Activated naive CD8-positive, alpha-beta T cell treated with anti-CD3 and anti-CD28 coated beads, Interleukin-2, amount 10 ng/mL, durations not matched to agents 7 days and 5 days (primary cell): ENCODE results near the gene DLL3. TPM values are rescaled to one million over a fixed set of nuclear protein-coding genes. Genes with fewer than 3 reads are reported as not detected.
A peak's percentile ranks its signal among the peaks of the same experiment; 100 is the strongest.
"Not testable (repeated sequence)": the region's sequence is repeated elsewhere in the genome, so short reads cannot be mapped to it uniquely, and the experiment has no call there.

ENCODE experiments used
- ATAC-seq: fragments of 150-1000 bp; cut with Tn5 transposase; one replicate; pipeline ENCODE4 v1.10.0; 2021; ENCODE audit warnings: low read depth, moderate library complexity
- POLR2A ChIA-PET: fragments of 350-600 bp; sonication (Branson Sonifier 250); formaldehyde crosslinking; loops from one replicate; lab custom pipeline; 2021; ENCODE audit warnings: antibody characterized with exemption; lab: Charles Lee
- DNase-seq: peaks from one replicate; pipeline ENCODE4 v3.0.0; 2021
- H3K27ac Mint-ChIP-seq: one replicate; pipeline ENCODE4 v1.8.0; 2022; ENCODE audit warnings: mild to moderate bottlenecking, mixed read lengths
- H3K27me3 Mint-ChIP-seq: one replicate; pipeline ENCODE4 v1.8.0; 2022; ENCODE audit warnings: mild to moderate bottlenecking, moderate library complexity, mixed read lengths
- H3K36me3 Mint-ChIP-seq: one replicate; pipeline ENCODE4 v1.8.0; 2021; ENCODE audit warnings: mild to moderate bottlenecking, mixed read lengths
- H3K4me1 Mint-ChIP-seq: one replicate; pipeline ENCODE4 v1.8.0; 2021; ENCODE audit warnings: mixed read lengths
- H3K4me3 Mint-ChIP-seq: one replicate; pipeline ENCODE4 v1.8.0; 2022; ENCODE audit warnings: mild to moderate bottlenecking, moderate library complexity, mixed read lengths
- H3K9me3 Mint-ChIP-seq: one replicate; pipeline ENCODE4 v1.8.0; 2021; ENCODE audit warnings: mixed read lengths
- total RNA-seq, 2 experiments: library from RNA; stranded (reverse); gene quantifications; one replicate each; pipeline ENCODE4 v1.2.3, GENCODE V29; 2021

Gene DLL3
- under 1 TPM; 0.19 to 0.23 TPM for total RNA-seq

DNA sequence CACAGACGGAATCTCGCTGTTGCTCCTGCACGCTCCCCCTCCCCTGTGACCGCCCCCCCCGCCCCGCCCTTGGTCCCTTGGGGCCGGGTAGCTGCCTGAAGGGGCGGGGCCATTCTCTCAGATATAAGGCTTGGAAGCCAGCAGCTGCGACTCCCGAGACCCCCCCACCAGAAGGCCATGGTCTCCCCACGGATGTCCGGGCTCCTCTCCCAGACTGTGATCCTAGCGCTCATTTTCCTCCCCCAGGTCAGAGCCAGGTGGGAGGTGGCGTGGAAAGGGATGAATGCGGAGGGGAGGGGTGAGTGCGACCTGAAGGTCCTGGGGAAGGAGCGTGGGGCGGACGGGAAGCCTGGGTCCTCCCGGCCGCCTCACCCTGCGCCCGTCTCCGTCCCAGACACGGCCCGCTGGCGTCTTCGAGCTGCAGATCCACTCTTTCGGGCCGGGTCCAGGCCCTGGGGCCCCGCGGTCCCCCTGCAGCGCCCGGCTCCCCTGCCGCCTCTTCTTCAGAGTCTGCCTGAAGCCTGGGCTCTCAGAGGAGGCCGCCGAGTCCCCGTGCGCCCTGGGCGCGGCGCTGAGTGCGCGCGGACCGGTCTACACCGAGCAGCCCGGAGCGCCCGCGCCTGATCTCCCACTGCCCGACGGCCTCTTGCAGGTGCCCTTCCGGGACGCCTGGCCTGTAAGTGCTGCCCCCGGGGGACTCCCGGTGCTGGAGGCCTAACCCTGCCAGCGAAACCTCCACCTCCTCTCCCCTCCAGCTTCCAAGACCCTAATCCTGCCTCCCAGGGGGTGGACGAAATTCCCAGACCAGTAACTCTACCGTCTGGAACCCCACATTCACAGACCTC lies at the start of gene DLL3:
Gene DLL3 (plus strand): TSS at position 150 of the 845 bp plus-strand sequence. CDS start 28 bp downstream, at position 178.
- POLR2A ChIA-PET, result interaction anchor here (1.6 to 1.7 kb wide), 2 partner anchors 34 to 63 kb away, joined by 4 to 7 read pairs; partner anchors contain the start of genes EID2B and RPS16
- ATAC-seq, result no peak

DNA sequence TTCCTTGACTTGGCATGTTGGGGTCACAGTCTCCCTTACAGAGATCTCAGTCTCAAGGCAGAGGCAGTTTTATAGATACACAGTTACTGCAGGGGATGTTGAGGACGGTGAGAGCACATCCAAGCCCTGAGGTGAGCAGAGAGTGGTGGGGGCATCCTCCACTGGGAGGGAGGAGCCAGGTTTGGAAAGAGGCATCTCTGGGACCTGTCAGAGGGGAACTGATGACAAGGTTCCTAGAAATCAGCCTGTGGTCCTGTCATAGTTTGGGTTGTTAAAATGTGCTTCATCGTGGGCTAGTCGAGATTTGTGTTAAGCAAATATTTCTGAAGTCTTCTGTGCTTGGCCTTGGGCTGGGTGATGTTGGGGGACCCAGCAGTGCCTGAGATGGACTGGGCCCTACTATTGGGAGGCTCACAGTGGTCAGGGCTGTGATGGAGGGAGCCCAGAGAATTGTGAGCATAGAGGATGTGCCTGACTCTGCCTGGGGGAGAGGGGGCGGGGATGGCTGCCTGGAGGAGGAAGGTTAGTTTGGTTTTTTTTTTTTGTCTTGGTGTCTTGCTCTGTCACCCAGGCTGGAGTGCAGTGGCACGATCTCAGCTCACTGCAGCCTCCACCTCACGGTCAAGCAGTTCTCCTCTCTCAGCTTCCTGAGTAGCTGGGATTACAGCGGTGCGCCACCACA lies 49.5 kb upstream of the DLL3 start:
- H3K27ac Mint-ChIP-seq, result peak overlapping the region; percentile 86
- H3K36me3 Mint-ChIP-seq, result peaks cover 42% of the 10 kb centered on the region
- no peaks in the 10 kb centered on the region for H3K27me3 Mint-ChIP-seq
- DNase-seq (no peak), ATAC-seq (no peak)
- POLR2A ChIA-PET, result interaction anchor here (0.7 to 0.8 kb wide), 2 partner anchors 25 to 85 kb away, joined by 4 to 5 read pairs; no protein-coding TSS in a partner anchor
- no peaks in the 10 kb centered on the region for H3K9me3 Mint-ChIP-seq
- H3K4me1 Mint-ChIP-seq, result peaks cover 47% of the 10 kb centered on the region
- peak overlapping the region; percentile 91 for H3K4me3 Mint-ChIP-seq

More for the DNA sequence above, at the start of gene DLL3:
- H3K27ac Mint-ChIP-seq, result no peak within 1 kb of the TSS
- H3K4me1 Mint-ChIP-seq, result peaks cover 14% of the 10 kb centered on the region
- no peaks in the 10 kb centered on the region for H3K9me3 Mint-ChIP-seq
- H3K36me3 Mint-ChIP-seq, result no peaks in the 10 kb centered on the region
- peaks cover 62% of the 10 kb centered on the region for H3K27me3 Mint-ChIP-seq
- no peak for DNase-seq
- peak within 1 kb of the TSS; percentile 60 for H3K4me3 Mint-ChIP-seq

DNA sequence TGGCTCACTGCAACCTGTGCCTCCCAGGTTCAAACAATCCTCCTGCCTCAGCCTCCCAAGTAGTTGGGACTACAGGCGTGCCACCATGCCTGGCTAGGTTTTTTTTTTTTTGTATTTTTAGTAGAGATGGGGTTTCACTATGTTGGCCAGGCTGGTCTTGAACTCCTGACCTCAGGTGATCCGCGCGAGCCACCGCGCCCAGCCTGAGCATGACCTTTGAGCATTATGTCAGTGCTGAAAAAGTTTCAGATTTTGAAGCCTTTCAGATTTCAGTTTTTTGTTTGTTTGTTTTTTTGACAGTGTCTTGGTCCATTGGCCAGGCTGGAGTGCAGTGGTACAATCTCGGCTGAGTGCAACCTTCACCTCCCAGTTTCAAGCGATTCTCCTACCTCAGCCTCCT lies 47.5 kb upstream of the DLL3 start:
- H3K9me3 Mint-ChIP-seq, POLR2A ChIA-PET, H3K4me3 Mint-ChIP-seq, H3K27me3 Mint-ChIP-seq, DNase-seq, ATAC-seq, H3K27ac Mint-ChIP-seq: not testable (repeated sequence)
- H3K36me3 Mint-ChIP-seq, result peaks cover 36% of the 10 kb centered on the region
- peaks cover 46% of the 10 kb centered on the region for H3K4me1 Mint-ChIP-seq

- POLR2A ChIA-PET, result no interaction called here
- ATAC-seq, result no peak
Observed at GRCh38 chr19:39463403-39463802, 35.3 kb upstream of the DLL3 start.

GRCh38 chr19:39465956-39466747 lies 32.6 kb upstream of the DLL3 start:
- H3K4me3 Mint-ChIP-seq, result no peak overlapping the region
- POLR2A ChIA-PET, result no interaction called here
- H3K27ac Mint-ChIP-seq, result no peak overlapping the region
- ATAC-seq, result no peak
- no peak for DNase-seq
- H3K4me1 Mint-ChIP-seq, result peaks cover 7% of the 10 kb centered on the region
- no peaks in the 10 kb centered on the region for H3K27me3 Mint-ChIP-seq
- H3K36me3 Mint-ChIP-seq, result peaks cover 24% of the 10 kb centered on the region
- H3K9me3 Mint-ChIP-seq, result no peaks in the 10 kb centered on the region

More at GRCh38 chr19:39463403-39463802, 35.3 kb upstream of the DLL3 start:
- Mint-ChIP-seq H3K27ac (no peak overlapping the region), H3K27me3 (no peaks in the 10 kb centered on the region), H3K9me3 (no peaks in the 10 kb centered on the region), H3K4me3 (no peak overlapping the region), H3K4me1 (peaks cover 4% of the 10 kb centered on the region), H3K36me3 (peaks cover 32% of the 10 kb centered on the region)
- no peak for DNase-seq

DNA sequence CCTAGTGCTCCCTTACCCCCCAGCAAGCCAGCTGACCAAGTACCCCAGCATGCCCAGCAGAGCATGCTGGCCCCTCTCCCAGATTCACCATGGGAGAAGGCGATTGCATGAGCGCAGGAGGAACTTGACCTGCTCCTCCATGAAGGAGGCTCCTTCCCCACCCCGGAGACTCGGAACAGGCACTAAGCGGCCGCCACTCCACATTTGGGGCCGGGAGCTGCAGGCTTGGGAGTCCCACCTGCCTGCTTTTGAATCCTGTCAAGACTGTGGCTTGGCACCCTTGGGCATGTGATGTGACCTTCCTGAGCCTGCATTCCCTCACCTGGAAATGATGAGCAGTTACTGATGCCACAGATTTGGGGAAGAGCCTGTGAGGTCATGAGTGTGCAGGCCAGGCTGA lies 30.8 kb upstream of the DLL3 start:
- ATAC-seq (no peak), DNase-seq (no peak)
- Mint-ChIP-seq H3K36me3 (peaks cover 24% of the 10 kb centered on the region), H3K9me3 (no peaks in the 10 kb centered on the region), H3K27ac (no peak overlapping the region), H3K4me1 (peaks cover 11% of the 10 kb centered on the region), H3K27me3 (no peaks in the 10 kb centered on the region), H3K4me3 (no peak overlapping the region)
- POLR2A ChIA-PET, result no interaction called here

DNA sequence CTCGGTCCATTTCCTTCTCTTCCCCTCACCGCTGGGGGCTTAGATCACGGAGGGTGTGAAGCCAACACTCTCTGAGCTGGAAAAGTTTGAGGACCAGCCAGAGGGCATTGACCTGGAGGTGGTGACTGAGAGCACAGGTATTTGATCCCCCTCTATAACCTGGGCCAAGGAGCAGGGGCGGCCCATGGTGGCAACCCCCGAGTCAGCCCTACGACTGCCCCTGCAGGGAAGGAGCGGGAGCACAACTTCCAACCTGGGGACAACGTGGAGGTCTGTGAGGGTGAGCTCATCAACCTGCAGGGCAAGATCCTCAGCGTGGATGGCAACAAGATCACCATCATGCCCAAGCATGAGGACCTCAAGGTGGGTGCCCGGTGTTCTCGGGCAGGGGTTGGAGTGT lies 29.7 kb upstream of the DLL3 start:
- ATAC-seq (no peak), DNase-seq (no peak)
- H3K36me3 Mint-ChIP-seq, result peaks cover 21% of the 10 kb centered on the region
- H3K27me3 Mint-ChIP-seq, result no peaks in the 10 kb centered on the region
- no peaks in the 10 kb centered on the region for H3K9me3 Mint-ChIP-seq
- peaks cover 11% of the 10 kb centered on the region for H3K4me1 Mint-ChIP-seq
- no peak overlapping the region for H3K27ac Mint-ChIP-seq
- H3K4me3 Mint-ChIP-seq, result no peak overlapping the region
- POLR2A ChIA-PET, result no interaction called here

GRCh38 chr19:39469567-39469966 lies 29.2 kb upstream of the DLL3 start:
- Mint-ChIP-seq H3K9me3 (no peaks in the 10 kb centered on the region), H3K4me3 (no peak overlapping the region), H3K36me3 (peaks cover 25% of the 10 kb centered on the region), H3K27ac (no peak overlapping the region), H3K4me1 (peaks cover 11% of the 10 kb centered on the region), H3K27me3 (no peaks in the 10 kb centered on the region)
- no peak for DNase-seq
- POLR2A ChIA-PET, result no interaction called here
- no peak for ATAC-seq

- H3K4me1 Mint-ChIP-seq, result peaks cover 11% of the 10 kb centered on the region
- ATAC-seq (no peak), DNase-seq (no peak)
- no peaks in the 10 kb centered on the region for H3K27me3 Mint-ChIP-seq
- no peak overlapping the region for H3K4me3 Mint-ChIP-seq
- H3K27ac Mint-ChIP-seq, result no peak overlapping the region
- no peaks in the 10 kb centered on the region for H3K9me3 Mint-ChIP-seq
- peaks cover 24% of the 10 kb centered on the region for H3K36me3 Mint-ChIP-seq
- POLR2A ChIA-PET, result interaction anchor here (0.5 kb wide), 1 partner anchor 10 kb away, joined by 3 read pairs; the partner anchor contains the start of gene TIMM50
Observed at GRCh38 chr19:39470724-39471339, 27.9 kb upstream of the DLL3 start.

DNA sequence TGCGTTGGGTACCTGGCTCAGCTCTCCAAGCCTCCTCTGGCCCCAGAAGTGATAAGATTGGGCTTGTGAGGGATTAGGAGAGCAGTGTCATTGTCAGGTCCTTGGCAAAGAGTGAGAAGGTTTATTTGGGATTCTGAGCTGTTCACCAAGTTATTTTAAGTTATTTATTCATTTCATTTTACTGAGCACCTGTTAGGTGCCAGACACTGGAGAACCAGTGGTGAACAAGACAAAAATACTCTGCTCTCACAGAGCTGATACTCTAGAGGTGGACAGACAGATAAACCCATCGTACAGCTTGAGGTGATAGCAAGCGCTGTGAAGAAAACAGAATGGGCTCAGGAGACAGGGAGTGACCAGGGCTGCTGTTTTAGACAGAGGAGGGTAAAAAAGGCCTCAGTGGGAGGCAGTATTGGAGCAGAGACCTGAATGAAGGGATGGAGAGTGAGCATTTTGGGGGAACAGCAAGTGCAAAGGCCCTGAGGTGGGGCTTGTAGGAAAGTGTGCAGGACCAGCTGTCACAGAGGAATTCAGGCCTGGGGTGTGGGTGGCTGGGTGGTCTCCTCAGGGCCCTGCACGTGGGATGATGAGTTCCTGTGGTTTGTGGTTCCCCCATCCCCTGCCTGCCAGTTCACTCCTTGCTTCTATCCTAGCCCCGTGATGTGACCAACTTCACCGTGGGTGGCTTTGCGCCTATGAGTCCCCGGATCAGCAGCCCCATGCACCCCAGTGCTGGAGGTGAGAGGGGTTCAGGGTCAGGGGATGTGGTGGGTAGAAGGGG lies 26.8 kb upstream of the DLL3 start:
- Mint-ChIP-seq H3K27ac (no peak overlapping the region), H3K9me3 (no peaks in the 10 kb centered on the region), H3K4me1 (peaks cover 9% of the 10 kb centered on the region), H3K27me3 (no peaks in the 10 kb centered on the region), H3K36me3 (peaks cover 27% of the 10 kb centered on the region), H3K4me3 (no peak overlapping the region)
- DNase-seq (no peak), ATAC-seq (no peak)
- POLR2A ChIA-PET, result no interaction called here

- H3K9me3 Mint-ChIP-seq, result no peaks in the 10 kb centered on the region
- no peak for DNase-seq
- POLR2A ChIA-PET, result no interaction called here
- H3K36me3 Mint-ChIP-seq, result peaks cover 27% of the 10 kb centered on the region
- H3K27ac Mint-ChIP-seq, result no peak overlapping the region
- H3K27me3 Mint-ChIP-seq, result no peaks in the 10 kb centered on the region
- no peak overlapping the region for H3K4me3 Mint-ChIP-seq
- no peak for ATAC-seq
- peaks cover 9% of the 10 kb centered on the region for H3K4me1 Mint-ChIP-seq
Observed at GRCh38 chr19:39472746-39473442, 25.9 kb upstream of the DLL3 start.
